MCF 10A (cell line): ENCODE results near the gene SDC3. TPM values are rescaled to one million over a fixed set of nuclear protein-coding genes. Genes with fewer than 3 reads are reported as not detected.

Experiments
- BruUV-seq: library from RNA; stranded (reverse); fragments of 400-500 nt; replicated peaks from 2 replicates; lab custom pipeline; 2021; lab: Mats Ljungman, UMichigan
- CTCF ChIA-PET: fragments of 300-600 bp; sonication (Branson Sonifier 250); formaldehyde crosslinking; extraction: SDS; loops from one replicate; lab custom pipeline; 2021; ENCODE audit warnings: antibody characterized with exemption, inconsistent platforms; lab: Yijun Ruan, JAX
- POLR2A ChIA-PET: fragments of 300-600, 350-650 bp; sonication (Branson Sonifier 250); formaldehyde crosslinking; extraction: SDS; loops from one replicate; lab custom pipeline; 2020; ENCODE audit warnings: antibody characterized with exemption, inconsistent platforms; lab: Yijun Ruan, JAX
- DNase-seq: peaks from one replicate; pipeline ENCODE4 v3.0.0-alpha.2; 2018; ENCODE audit not compliant: unreplicated experiment
- H3K27ac Mint-ChIP-seq: one replicate; pipeline ENCODE4 v1.8.0; 2022; ENCODE audit warnings: mild to moderate bottlenecking, low read depth, mixed read lengths; ENCODE audit not compliant: unreplicated experiment
- H3K27me3 Mint-ChIP-seq: one replicate; pipeline ENCODE4 v1.8.0; 2022; ENCODE audit warnings: mixed read lengths; ENCODE audit not compliant: insufficient read depth, unreplicated experiment
- H3K36me3 Mint-ChIP-seq: one replicate; pipeline ENCODE4 v1.8.0; 2022; ENCODE audit warnings: mild to moderate bottlenecking, moderate library complexity, mixed read lengths; ENCODE audit not compliant: insufficient read depth, unreplicated experiment
- H3K4me1 Mint-ChIP-seq: one replicate; pipeline ENCODE4 v1.8.0; 2022; ENCODE audit warnings: mixed read lengths; ENCODE audit not compliant: insufficient read depth, unreplicated experiment
- H3K4me3 Mint-ChIP-seq: one replicate; pipeline ENCODE4 v1.8.0; 2022; ENCODE audit warnings: mild to moderate bottlenecking, moderate library complexity, mixed read lengths; ENCODE audit not compliant: unreplicated experiment
- H3K9me3 Mint-ChIP-seq: one replicate; pipeline ENCODE4 v1.8.0; 2022; ENCODE audit warnings: mixed read lengths; ENCODE audit not compliant: unreplicated experiment
- CTCF ChIP-seq: fragments of 200-600 bp; IDR thresholded peaks from one replicate; pipeline ENCODE4 v1.8.0; 2022; ENCODE audit warnings: antibody characterized with exemption, mild to moderate bottlenecking; ENCODE audit not compliant: unreplicated experiment
- intact Hi-C: fragments of 100-400 bp; cut with micrococcal nuclease; formaldehyde crosslinking; loops from 2 replicates; pipeline ENCODE4 v1.14.1; 2022
- total RNA-seq: library from RNA; stranded (reverse); gene quantifications from 2 replicates; pipeline ENCODE4 v1.2.3, GENCODE V29; 2022

The SDC3 gene
- total RNA-seq, 1 experiment from 2014 or later, result 21.7 TPM

GRCh38 chr1:30895382-30895943, 13.1 kb downstream of the SDC3 start:
- ChIA-PET POLR2A (interaction anchor here (0.6 kb wide), 1 partner anchor 1659 kb away, joined by 3 read pairs; the partner anchor contains the start of gene PTPRU), CTCF (interaction anchor here (1.9 kb wide), 1 partner anchor 94 kb away, joined by 7 read pairs; no protein-coding TSS in a partner anchor)
- Mint-ChIP-seq H3K4me1 (peaks cover 16% of the 10 kb centered on the region), H3K36me3 (no peaks in the 10 kb centered on the region), H3K27me3 (no peaks in the 10 kb centered on the region), H3K9me3 (no peaks in the 10 kb centered on the region), H3K4me3 (no peak overlapping the region), H3K27ac (no peak overlapping the region)
- no peak for TF ChIP-seq CTCF
- no peak for DNase-seq
- intact Hi-C loops, result no loop called here
- no TSS peak for BruUV-seq

DNA sequence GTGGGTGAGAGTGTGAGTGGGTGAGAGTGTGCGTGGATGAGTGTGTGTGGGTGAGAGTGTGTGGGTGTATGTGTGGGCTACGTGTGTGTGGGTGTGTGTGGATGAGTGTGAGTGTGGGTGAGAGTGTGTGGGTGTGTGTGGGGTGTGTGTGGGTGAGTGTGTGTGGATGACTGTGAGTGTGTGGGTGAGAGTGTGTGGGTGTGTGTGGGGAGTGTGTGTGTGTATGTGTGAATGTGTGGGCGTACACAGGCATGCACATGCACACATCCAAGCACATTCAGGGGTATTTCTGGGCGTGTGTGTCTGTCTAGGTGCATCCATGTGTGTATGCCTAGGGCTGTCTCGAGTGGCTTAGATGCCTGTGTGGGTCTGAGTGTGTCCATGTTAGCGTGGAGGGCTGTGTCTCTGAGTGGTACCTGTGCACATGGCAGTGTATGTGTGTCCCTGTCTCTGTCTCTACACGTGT, 14.0 kb downstream of the SDC3 start:
- CTCF ChIA-PET, result no interaction called here
- Mint-ChIP-seq H3K9me3 (no peaks in the 10 kb centered on the region), H3K4me3 (no peak overlapping the region), H3K27ac (no peak overlapping the region), H3K27me3 (no peaks in the 10 kb centered on the region), H3K4me1 (peaks cover 12% of the 10 kb centered on the region), H3K36me3 (no peaks in the 10 kb centered on the region)
- no peak for DNase-seq
- no peak for TF ChIP-seq CTCF
- intact Hi-C loops, result no loop called here
- BruUV-seq, result no TSS peak
- POLR2A ChIA-PET, result no interaction called here

- ChIA-PET POLR2A (interaction anchor here (0.6 kb wide), 1 partner anchor 1489 kb away, joined by 3 read pairs; no protein-coding TSS in a partner anchor), CTCF (interaction anchor here (2.5 kb wide), 1 partner anchor 92 kb away, joined by 12 read pairs; no protein-coding TSS in a partner anchor)
- Mint-ChIP-seq H3K36me3 (no peaks in the 10 kb centered on the region), H3K4me1 (peaks cover 10% of the 10 kb centered on the region), H3K4me3 (no peak overlapping the region), H3K9me3 (no peaks in the 10 kb centered on the region), H3K27ac (no peak overlapping the region), H3K27me3 (no peaks in the 10 kb centered on the region)
- BruUV-seq, result no TSS peak
- TF ChIP-seq CTCF, result no peak
- intact Hi-C loops, result no loop called here
- no peak for DNase-seq
These were observed 14.6 kb downstream of the SDC3 start for GRCh38 chr1:30893776-30894507.

- peaks cover 18% of the 10 kb centered on the region for H3K4me1 Mint-ChIP-seq
- no peaks in the 10 kb centered on the region for H3K9me3 Mint-ChIP-seq
- DNase-seq, result no peak
- H3K27me3 Mint-ChIP-seq, result no peaks in the 10 kb centered on the region
- no TSS peak for BruUV-seq
- no peaks in the 10 kb centered on the region for H3K36me3 Mint-ChIP-seq
- ChIA-PET CTCF (interaction anchor here (1.0 to 2.5 kb wide), 3 partner anchors 19 to 91 kb away, joined by 4 to 12 read pairs (median 6); no protein-coding TSS in a partner anchor), POLR2A (interaction anchor here (0.8 to 1.5 kb wide), 2 partner anchors 14 to 17 kb away, joined by 3 to 4 read pairs; no protein-coding TSS in a partner anchor)
- no peak for TF ChIP-seq CTCF
- intact Hi-C loops, result no loop called here
- no peak overlapping the region for H3K4me3 Mint-ChIP-seq
- no peak overlapping the region for H3K27ac Mint-ChIP-seq
These were observed 15.9 kb downstream of the SDC3 start for GRCh38 chr1:30892671-30893073.
